Measurements from ENCODE around the gene HBD.
"Not testable (repeated sequence)": the region's sequence is repeated elsewhere in the genome, so short reads cannot be mapped to it uniquely, and the experiment has no call there.

The HBD gene

GRCh38 chr11:5252919-5253265 lies 18.6 kb upstream of the HBD start:
- DNase-seq, result no peak

GRCh38 chr11:5252192-5252918 lies 18.1 kb upstream of the HBD start:
- DNase-seq, result no peak

- DNase-seq, result no peak
These were observed 17.5 kb upstream of the HBD start for GRCh38 chr11:5251746-5252145.

GRCh38 chr11:5250543-5251204 lies 16.4 kb upstream of the HBD start:
- DNase-seq, result no peak

- DNase-seq, result not testable (repeated sequence)
These were observed 15.6 kb upstream of the HBD start, which contains the start of gene HBG1 for GRCh38 chr11:5249807-5250396. TSS of gene HBG1 (minus strand) at chr11:5249857. CDS start at chr11:5249804, 53 bp downstream.

GRCh38 chr11:5248498-5248897 lies 14.2 kb upstream of the HBD start:
- DNase-seq, result not testable (repeated sequence)

GRCh38 chr11:5247472-5248192 lies 13.3 kb upstream of the HBD start:
- no peak for DNase-seq

GRCh38 chr11:5246772-5247471 lies 12.6 kb upstream of the HBD start:
- DNase-seq, result no peak

GRCh38 chr11:5245155-5245554 lies 10.9 kb upstream of the HBD start:
- no peak for DNase-seq

- DNase-seq, result no peak
These were observed 9.5 kb upstream of the HBD start for GRCh38 chr11:5243816-5244180.

- no peak for DNase-seq
These were observed 8.9 kb upstream of the HBD start for GRCh38 chr11:5242933-5243815.

- no peak for DNase-seq
These were observed 7.9 kb upstream of the HBD start for GRCh38 chr11:5242208-5242607.

- no peak for DNase-seq
These were observed 7.2 kb upstream of the HBD start for GRCh38 chr11:5241458-5241857.

- DNase-seq, result no peak
These were observed 6.2 kb upstream of the HBD start for GRCh38 chr11:5240458-5240857.

- DNase-seq, result no peak
These were observed 5.8 kb upstream of the HBD start for GRCh38 chr11:5240056-5240455.

GRCh38 chr11:5239046-5239445 lies 4.8 kb upstream of the HBD start:
- no peak for DNase-seq

GRCh38 chr11:5238486-5238885 lies 4.2 kb upstream of the HBD start:
- no peak for DNase-seq

- no peak for DNase-seq
These were observed 3.1 kb upstream of the HBD start for GRCh38 chr11:5237420-5237819.

GRCh38 chr11:5235364-5236095 lies 1.2 kb upstream of the HBD start:
- DNase-seq, result no peak

- no peak for DNase-seq
These were observed 976 bp downstream of the HBD start for GRCh38 chr11:5233307-5233706.

GRCh38 chr11:5232821-5233220 lies 1.5 kb downstream of the HBD start:
- DNase-seq, result no peak
